BLaER1 treated with 17β-estradiol and CSF1 and Interleukin-3, amounts not matched to agents 10 nM and 100 nM (cell line): ENCODE data around the gene MAGEA11.
"Not testable (repeated sequence)": the region's sequence is repeated elsewhere in the genome, so short reads cannot be mapped to it uniquely, and the experiment has no call there.

Experiments used
- H3K27ac ChIP-seq, 11 experiments: shearing (Covaris generic); formaldehyde crosslinking; 2 replicates each; pipeline ENCODE4 v1.8.1; 2022
- H3K27me3 ChIP-seq, 11 experiments: shearing (Covaris generic); formaldehyde crosslinking; 2 replicates each; pipeline ENCODE4 v1.8.1; 2022
- H3K36me3 ChIP-seq, 11 experiments: shearing (Covaris generic); formaldehyde crosslinking; 2 replicates each; pipeline ENCODE4 v1.8.1; 2022
- H3K4me1 ChIP-seq, 10 experiments: shearing (Covaris generic); formaldehyde crosslinking; 2 replicates each; pipeline ENCODE4 v1.8.1; 2022
- H3K4me2 ChIP-seq, 11 experiments: shearing (Covaris generic); formaldehyde crosslinking; 2 replicates each; pipeline ENCODE4 v1.8.1; 2022
- H3K4me3 ChIP-seq, 10 experiments: shearing (Covaris generic); formaldehyde crosslinking; 2 replicates each; pipeline ENCODE4 v1.8.1; 2022
- H3K9ac ChIP-seq, 11 experiments: shearing (Covaris generic); formaldehyde crosslinking; 2 replicates each; pipeline ENCODE4 v1.8.1; 2022
- H3K9me3 ChIP-seq, 11 experiments: shearing (Covaris generic); formaldehyde crosslinking; replicated peaks in 1 of 11; 2 replicates each; pipeline ENCODE4 v1.8.1; 2022
- H4K20me1 ChIP-seq, 11 experiments: shearing (Covaris generic); formaldehyde crosslinking; 2 replicates each; pipeline ENCODE4 v1.8.1; 2022
- Cebpa-rat ChIP-seq, 11 experiments: shearing (Covaris generic); IDR thresholded peaks; 2 replicates each; pipeline ENCODE4 v1.8.1; 2022

The MAGEA11 gene, protein sequence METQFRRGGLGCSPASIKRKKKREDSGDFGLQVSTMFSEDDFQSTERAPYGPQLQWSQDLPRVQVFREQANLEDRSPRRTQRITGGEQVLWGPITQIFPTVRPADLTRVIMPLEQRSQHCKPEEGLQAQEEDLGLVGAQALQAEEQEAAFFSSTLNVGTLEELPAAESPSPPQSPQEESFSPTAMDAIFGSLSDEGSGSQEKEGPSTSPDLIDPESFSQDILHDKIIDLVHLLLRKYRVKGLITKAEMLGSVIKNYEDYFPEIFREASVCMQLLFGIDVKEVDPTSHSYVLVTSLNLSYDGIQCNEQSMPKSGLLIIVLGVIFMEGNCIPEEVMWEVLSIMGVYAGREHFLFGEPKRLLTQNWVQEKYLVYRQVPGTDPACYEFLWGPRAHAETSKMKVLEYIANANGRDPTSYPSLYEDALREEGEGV

DNA sequence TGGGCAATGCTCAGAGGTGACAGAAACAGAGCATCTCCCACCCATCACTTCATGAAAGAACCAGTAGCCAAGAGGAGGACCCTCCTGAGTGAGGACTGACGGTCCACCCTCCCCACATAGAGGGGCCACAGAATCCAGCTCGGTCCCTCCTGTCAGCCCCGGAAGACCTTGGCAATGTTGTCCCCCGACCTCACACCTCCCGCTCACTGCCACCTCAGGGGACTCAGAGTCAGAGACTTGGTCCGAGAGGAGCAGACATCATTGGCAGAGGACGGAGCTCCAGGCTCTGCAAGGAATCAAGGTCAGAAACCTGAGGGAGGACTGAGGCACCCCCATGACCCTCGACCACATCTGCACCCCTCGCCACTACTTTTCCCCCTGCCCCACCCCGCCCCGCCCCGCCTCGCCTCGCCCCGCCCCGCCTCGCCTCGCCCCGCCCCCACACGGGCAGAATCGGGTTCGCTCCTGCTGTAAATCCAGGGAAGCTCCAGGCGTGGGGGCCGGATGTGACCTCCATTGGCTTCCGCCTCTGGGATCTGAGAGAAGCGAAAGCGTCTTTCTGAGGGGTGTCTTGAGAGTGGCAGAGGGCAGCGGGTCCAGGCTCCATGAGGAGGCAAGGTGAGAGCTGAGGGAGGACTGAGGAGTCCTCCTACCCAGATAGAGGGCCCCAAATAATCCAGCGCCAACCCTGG lies at the start of gene MAGEA11:
MAGEA11 (plus strand) TSS at position 516 of the 692 bp plus-strand sequence. CDS start 1,100 bp downstream, outside the sequence.
- no peak within 1 kb of the TSS for H3K4me2 ChIP-seq
- H3K27ac ChIP-seq: no peak within 1 kb of the TSS
- H3K4me3 ChIP-seq: no peak within 1 kb of the TSS
- H3K9ac ChIP-seq: no peak within 1 kb of the TSS
- no peaks in the 10 kb centered on the region for H3K27me3 ChIP-seq
- H3K36me3 ChIP-seq: no peaks in the 10 kb centered on the region
- H3K4me1 ChIP-seq: no peaks in the 10 kb centered on the region
- TF ChIP-seq Cebpa-rat (IDR thresholded peaks at IDR 0.05): no peak
- no peaks in the 10 kb centered on the region for H3K9me3 ChIP-seq
- H4K20me1 ChIP-seq: no peaks in the 10 kb centered on the region

DNA sequence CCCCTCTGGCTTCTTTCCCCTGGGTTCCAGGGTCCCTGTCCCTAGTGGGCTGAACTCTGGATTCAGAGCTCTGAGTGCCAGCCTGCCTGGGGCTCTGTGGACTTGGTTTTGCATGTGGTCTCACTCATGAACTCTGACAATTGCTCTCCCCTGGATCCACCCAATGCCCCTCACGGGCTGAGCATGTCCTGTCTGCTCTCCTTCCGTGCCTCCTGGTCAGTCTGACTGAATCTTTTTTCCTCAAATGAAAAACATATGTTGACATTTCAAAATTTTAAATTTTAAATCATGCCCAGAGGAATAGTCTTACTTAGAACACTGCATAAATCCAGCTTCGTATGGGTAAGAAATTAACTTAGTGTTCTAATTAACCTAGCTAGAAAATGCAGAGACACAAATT lies 36.8 kb upstream of the MAGEA11 start:
- not testable (repeated sequence) for H3K9ac ChIP-seq, H3K4me2 ChIP-seq, H3K36me3 ChIP-seq, H3K4me3 ChIP-seq, H4K20me1 ChIP-seq, H3K27ac ChIP-seq, H3K9me3 ChIP-seq, H3K4me1 ChIP-seq, H3K27me3 ChIP-seq

DNA sequence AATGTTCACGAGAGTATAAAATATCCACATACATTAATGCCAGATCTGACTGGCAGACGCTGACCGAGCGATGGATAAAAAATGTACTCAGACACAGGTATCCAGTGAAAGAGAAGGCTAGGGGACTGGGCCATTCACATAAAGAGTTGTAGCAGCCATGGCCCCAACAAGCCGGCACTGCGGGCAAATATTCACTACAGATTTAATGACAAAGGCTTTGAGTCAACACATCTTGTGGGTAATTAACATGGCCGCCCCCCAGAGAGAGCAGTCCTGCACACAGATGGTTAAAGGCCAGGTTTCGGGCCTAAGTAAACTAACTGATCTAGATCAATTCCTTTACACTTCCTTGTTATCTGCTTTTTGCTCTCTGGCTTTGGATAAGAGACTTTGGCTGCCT lies 36.3 kb upstream of the MAGEA11 start:
- not testable (repeated sequence) for H3K4me2 ChIP-seq, H4K20me1 ChIP-seq, H3K9ac ChIP-seq, H3K27ac ChIP-seq, H3K4me1 ChIP-seq, H3K9me3 ChIP-seq, H3K27me3 ChIP-seq, H3K4me3 ChIP-seq, H3K36me3 ChIP-seq

DNA sequence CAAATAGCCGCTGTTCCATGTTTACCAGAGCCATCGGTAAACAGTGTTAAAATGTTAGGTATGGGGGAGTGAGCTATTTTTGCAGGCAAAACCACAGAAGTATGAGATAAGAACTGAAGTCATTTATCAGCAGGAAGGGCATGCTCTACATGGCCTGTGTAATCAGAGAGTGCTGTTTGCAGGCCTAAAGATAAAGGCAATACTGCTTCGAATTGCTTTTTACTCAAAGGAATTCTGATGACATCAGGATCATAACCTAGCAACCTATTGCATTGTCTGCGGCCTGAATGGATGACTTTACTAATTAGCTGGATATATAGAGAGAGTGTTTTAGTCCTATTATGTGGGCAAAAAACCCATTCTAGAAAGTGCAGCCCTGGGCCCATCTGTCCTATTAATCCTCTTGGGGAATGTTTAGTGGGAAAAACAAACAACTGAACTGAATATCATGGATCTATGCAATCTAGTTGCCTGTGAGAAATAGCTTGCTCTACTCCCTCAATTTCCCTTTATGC lies 32.6 kb upstream of the MAGEA11 start:
- H3K4me1 ChIP-seq, H3K9ac ChIP-seq, H3K27me3 ChIP-seq, H3K36me3 ChIP-seq, H3K4me3 ChIP-seq, H3K9me3 ChIP-seq, H3K4me2 ChIP-seq, H4K20me1 ChIP-seq, H3K27ac ChIP-seq: not testable (repeated sequence)

DNA sequence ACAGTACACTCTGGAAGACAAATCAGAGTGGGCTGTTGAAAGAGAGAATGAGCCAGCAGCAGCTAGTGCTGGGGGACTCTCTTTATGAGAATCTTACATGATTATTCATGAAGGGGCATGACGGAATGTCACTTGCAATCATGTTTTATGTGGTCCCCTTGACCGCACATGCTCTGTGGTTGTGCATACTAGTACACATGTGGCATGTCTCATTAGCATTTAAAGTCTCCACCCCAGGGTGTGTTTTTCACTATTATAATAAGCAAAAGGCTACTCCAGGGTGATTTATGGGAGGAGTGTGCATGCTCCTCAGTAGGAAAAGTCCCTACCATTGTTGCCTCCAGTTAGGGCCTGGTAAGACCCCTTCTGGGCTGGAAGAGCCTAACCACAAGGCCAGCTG lies 30.7 kb upstream of the MAGEA11 start:
- Histone ChIP-seq H3K4me1 (no peaks in the 10 kb centered on the region), H3K9me3 (peaks cover 0 to 5% (median 0%) of the 10 kb centered on the region in 11 experiments; a peak in 2 of 22 replicates), H3K9ac (no peak overlapping the region), H4K20me1 (no peaks in the 10 kb centered on the region), H3K4me2 (no peak overlapping the region), H3K4me3 (no peak overlapping the region), H3K27ac (no peak overlapping the region), H3K36me3 (no peaks in the 10 kb centered on the region), H3K27me3 (no peaks in the 10 kb centered on the region)
- no peak for TF ChIP-seq Cebpa-rat (IDR thresholded peaks at IDR 0.05)

DNA sequence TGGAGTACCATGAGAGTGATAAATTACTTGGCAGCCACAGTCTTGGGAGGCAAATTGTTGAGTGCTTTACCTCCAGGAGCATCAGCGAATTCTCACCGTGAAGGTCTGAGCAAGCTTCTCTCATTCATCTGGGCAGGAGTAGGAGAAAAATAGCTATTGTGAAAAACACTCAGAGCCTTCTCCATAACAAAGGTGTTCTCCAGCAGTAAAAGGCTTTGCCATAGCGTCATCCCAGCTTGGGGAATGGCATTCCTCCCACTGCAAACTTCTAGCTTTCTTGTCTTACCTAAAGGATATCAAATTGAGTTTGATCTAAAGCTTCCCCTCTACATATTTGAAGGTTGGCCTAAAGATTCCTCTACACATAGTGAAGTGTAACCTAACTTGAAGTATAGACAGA lies 29.8 kb upstream of the MAGEA11 start:
- Histone ChIP-seq H3K27ac (no peak overlapping the region), H3K4me2 (no peak overlapping the region), H3K9ac (no peak overlapping the region), H3K27me3 (no peaks in the 10 kb centered on the region), H3K4me3 (no peak overlapping the region), H3K36me3 (no peaks in the 10 kb centered on the region), H3K9me3 (peaks cover 0 to 5% (median 0%) of the 10 kb centered on the region in 11 experiments; a peak in 2 of 22 replicates), H3K4me1 (no peaks in the 10 kb centered on the region), H4K20me1 (no peaks in the 10 kb centered on the region)
- no peak for TF ChIP-seq Cebpa-rat (IDR thresholded peaks at IDR 0.05)

DNA sequence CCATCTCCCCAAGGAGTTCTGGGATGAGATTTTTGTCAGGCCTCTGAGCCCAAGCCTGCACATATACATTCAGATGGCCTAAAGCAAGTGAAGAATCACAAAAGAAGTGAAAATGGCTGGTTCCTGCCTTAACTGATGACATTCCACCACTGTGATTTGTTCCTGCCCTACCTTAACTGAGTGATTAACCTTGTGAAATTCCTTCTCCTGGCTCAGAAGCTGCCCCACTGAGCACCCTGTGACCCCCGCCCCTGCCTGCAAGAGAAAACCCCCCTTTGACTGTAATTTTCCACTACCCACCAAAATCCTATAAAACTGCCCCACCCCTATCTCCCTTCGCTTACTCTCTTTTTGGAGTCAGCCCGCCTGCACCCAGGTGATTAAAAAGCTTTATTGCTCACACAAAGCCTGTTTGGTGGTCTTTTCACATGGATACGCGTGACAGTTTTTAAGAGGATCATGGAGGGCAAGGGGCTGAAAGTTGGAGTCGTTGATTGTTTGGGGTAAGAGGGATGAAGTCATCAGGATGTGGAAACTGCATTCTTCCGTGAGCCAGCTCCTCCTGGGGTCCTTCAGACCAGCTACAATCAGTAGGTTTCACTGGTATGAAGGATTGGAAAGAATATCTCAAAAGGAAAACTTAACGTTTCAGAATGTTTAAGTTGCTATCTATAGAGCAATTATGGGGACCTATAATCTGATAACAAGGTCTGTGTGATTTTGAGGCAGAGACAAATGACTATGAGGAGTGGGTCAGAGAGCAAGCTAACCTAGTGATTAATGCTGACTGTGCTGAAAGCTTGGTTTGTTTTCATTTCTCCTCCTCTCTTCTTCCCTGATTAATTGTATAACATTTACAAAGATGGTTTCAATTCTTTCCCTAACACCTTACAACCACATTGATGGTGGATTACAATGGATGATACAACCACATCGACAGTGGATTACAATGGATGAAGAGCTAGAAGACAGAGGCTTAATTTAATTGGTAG lies 28.6 kb upstream of the MAGEA11 start:
- Histone ChIP-seq H3K36me3 (no peaks in the 10 kb centered on the region), H3K9me3 (peaks cover 0 to 5% (median 0%) of the 10 kb centered on the region in 11 experiments; a peak in 2 of 22 replicates), H4K20me1 (no peaks in the 10 kb centered on the region), H3K9ac (no peak overlapping the region), H3K27me3 (no peaks in the 10 kb centered on the region), H3K4me3 (no peak overlapping the region), H3K4me2 (no peak overlapping the region), H3K27ac (no peak overlapping the region), H3K4me1 (no peaks in the 10 kb centered on the region)
- no peak for TF ChIP-seq Cebpa-rat (IDR thresholded peaks at IDR 0.05)

DNA sequence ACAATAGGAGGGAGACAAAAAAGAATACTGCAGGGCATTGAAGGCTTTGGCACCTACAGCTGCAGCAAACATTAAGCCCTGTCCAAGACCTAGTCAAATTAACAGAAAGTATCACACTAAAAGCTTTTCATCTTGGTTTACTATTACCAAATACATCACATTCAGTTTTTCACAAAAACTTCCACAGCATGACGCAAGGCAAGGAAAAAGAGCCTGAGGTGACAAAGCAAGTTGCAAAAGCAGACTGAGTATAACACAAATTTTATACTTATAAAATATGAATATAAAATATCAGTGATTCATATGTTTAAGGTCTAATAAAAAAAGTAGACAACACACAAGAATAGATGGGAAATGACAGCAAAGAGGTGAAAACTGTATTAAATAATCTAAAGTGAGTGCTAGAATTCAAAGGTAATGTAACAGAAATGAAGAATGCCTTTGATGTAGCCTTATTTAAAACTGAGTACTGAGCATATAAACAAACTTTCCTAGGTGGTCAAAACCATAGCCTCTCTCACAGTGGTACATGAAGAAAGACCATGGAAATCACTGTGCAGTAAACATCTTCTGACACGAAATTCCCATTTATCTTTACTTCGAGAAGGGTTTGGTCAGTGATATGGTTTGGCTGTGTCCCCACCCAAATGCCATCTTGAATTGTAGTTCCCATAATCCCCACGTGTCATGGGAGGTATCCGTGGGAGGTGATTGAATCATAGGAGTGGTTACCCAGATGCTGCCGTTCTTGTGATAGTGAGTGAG lies 27.7 kb upstream of the MAGEA11 start:
- Histone ChIP-seq H3K9ac (no peak overlapping the region), H3K27ac (no peak overlapping the region), H3K4me1 (no peaks in the 10 kb centered on the region), H3K27me3 (no peaks in the 10 kb centered on the region), H3K36me3 (no peaks in the 10 kb centered on the region), H3K4me2 (no peak overlapping the region), H3K9me3 (peaks cover 0 to 5% (median 0%) of the 10 kb centered on the region in 11 experiments; a peak in 2 of 22 replicates), H3K4me3 (no peak overlapping the region), H4K20me1 (no peaks in the 10 kb centered on the region)
- TF ChIP-seq Cebpa-rat (IDR thresholded peaks at IDR 0.05): no peak
